IPS-20b (cell line): Measurements from ENCODE around the gene HSPBP1.
A peak's percentile ranks its signal among the peaks of the same experiment; 100 is the strongest.

Experiments
- H3K27ac ChIP-seq: one replicate; pipeline ENCODE4 v1.5.1; 2013; ENCODE audit warnings: low read length
- H3K27me3 ChIP-seq: 2 replicates; pipeline ENCODE4 v1.6.1; 2013; ENCODE audit warnings: mild to moderate bottlenecking, low read length, inconsistent platforms; ENCODE audit not compliant: insufficient read depth
- H3K36me3 ChIP-seq: 2 replicates; pipeline ENCODE4 v1.6.1; 2013; ENCODE audit warnings: low read depth, mild to moderate bottlenecking, inconsistent platforms, low read length, moderate library complexity; ENCODE audit not compliant: insufficient read depth
- H3K4me1 ChIP-seq: 2 replicates; pipeline ENCODE4 v1.6.1; 2013; ENCODE audit warnings: mild to moderate bottlenecking, control low read depth, inconsistent platforms, low read length, moderate library complexity; ENCODE audit not compliant: insufficient read depth
- H3K4me3 ChIP-seq: 2 replicates; pipeline ENCODE4 v1.5.1; 2013; ENCODE audit warnings: mild to moderate bottlenecking, low read length, inconsistent platforms
- H3K9ac ChIP-seq: 2 replicates; pipeline ENCODE4 v1.6.1; 2013; ENCODE audit warnings: low read depth, mild to moderate bottlenecking, inconsistent platforms, low read length, moderate library complexity
- H3K9me3 ChIP-seq: 2 replicates; pipeline ENCODE4 v1.6.1; 2013; ENCODE audit warnings: mild to moderate bottlenecking, low read depth, low read length, inconsistent platforms; ENCODE audit not compliant: insufficient read depth

The HSPBP1 gene

GRCh38 chr19:55303477-55303876 lies 23.6 kb upstream of the HSPBP1 start:
- no peak overlapping the region for H3K27ac ChIP-seq
- H3K9ac ChIP-seq: no peak overlapping the region
- H3K9me3 ChIP-seq: no peaks in the 10 kb centered on the region
- H3K36me3 ChIP-seq: peaks cover 57% of the 10 kb centered on the region
- H3K4me1 ChIP-seq: peaks cover 4% of the 10 kb centered on the region; the same call in 1 of the 2 replicates
- H3K4me3 ChIP-seq: no peak overlapping the region
- no peaks in the 10 kb centered on the region for H3K27me3 ChIP-seq

- no peak overlapping the region for H3K27ac ChIP-seq
- H3K9me3 ChIP-seq: no peaks in the 10 kb centered on the region
- peak overlapping the region; percentile 2; the same call in 1 of the 2 replicates for H3K4me3 ChIP-seq
- no peaks in the 10 kb centered on the region for H3K27me3 ChIP-seq
- peaks cover 4% of the 10 kb centered on the region; the same call in 1 of the 2 replicates for H3K4me1 ChIP-seq
- no peak overlapping the region for H3K9ac ChIP-seq
- H3K36me3 ChIP-seq: peaks cover 58% of the 10 kb centered on the region
Observed at GRCh38 chr19:55302318-55302703, 22.4 kb upstream of the HSPBP1 start.

GRCh38 chr19:55301459-55302317 lies 21.8 kb upstream of the HSPBP1 start:
- H3K4me1 ChIP-seq: peaks cover 4% of the 10 kb centered on the region; the same call in 1 of the 2 replicates
- H3K27me3 ChIP-seq: no peaks in the 10 kb centered on the region
- no peaks in the 10 kb centered on the region for H3K9me3 ChIP-seq
- no peak overlapping the region for H3K27ac ChIP-seq
- peak overlapping the region; percentile 39; the same call in 1 of the 2 replicates for H3K4me3 ChIP-seq
- H3K9ac ChIP-seq: peak overlapping the region; percentile 35; the same call in 1 of the 2 replicates
- H3K36me3 ChIP-seq: peaks cover 55% of the 10 kb centered on the region

- Histone ChIP-seq H3K9ac (peak overlapping the region; percentile 35; the same call in 1 of the 2 replicates), H3K27me3 (no peaks in the 10 kb centered on the region), H3K4me1 (peaks cover 4% of the 10 kb centered on the region; the same call in 1 of the 2 replicates), H3K27ac (no peak overlapping the region), H3K36me3 (peaks cover 52% of the 10 kb centered on the region), H3K9me3 (no peaks in the 10 kb centered on the region), H3K4me3 (peak overlapping the region; percentile 39; the same call in 1 of the 2 replicates)
Observed at GRCh38 chr19:55300886-55301458, 21.1 kb upstream of the HSPBP1 start.

GRCh38 chr19:55299991-55300390 lies 20.1 kb upstream of the HSPBP1 start:
- H3K9ac ChIP-seq: no peak overlapping the region
- H3K4me3 ChIP-seq: no peak overlapping the region
- H3K9me3 ChIP-seq: no peaks in the 10 kb centered on the region
- H3K4me1 ChIP-seq: peaks cover 4% of the 10 kb centered on the region; the same call in 1 of the 2 replicates
- H3K27ac ChIP-seq: peak overlapping the region; percentile 26
- H3K36me3 ChIP-seq: peaks cover 52% of the 10 kb centered on the region
- no peaks in the 10 kb centered on the region for H3K27me3 ChIP-seq

GRCh38 chr19:55297267-55297666 lies 17.4 kb upstream of the HSPBP1 start:
- H3K36me3 ChIP-seq: peaks cover 47% of the 10 kb centered on the region
- H3K9me3 ChIP-seq: no peaks in the 10 kb centered on the region
- no peak overlapping the region for H3K27ac ChIP-seq
- H3K4me1 ChIP-seq: peaks cover 4% of the 10 kb centered on the region; the same call in 1 of the 2 replicates
- H3K9ac ChIP-seq: no peak overlapping the region
- no peak overlapping the region for H3K4me3 ChIP-seq
- no peaks in the 10 kb centered on the region for H3K27me3 ChIP-seq

- Histone ChIP-seq H3K36me3 (peaks cover 57% of the 10 kb centered on the region), H3K9me3 (no peaks in the 10 kb centered on the region), H3K9ac (no peak overlapping the region), H3K4me3 (no peak overlapping the region), H3K27ac (no peak overlapping the region), H3K27me3 (no peaks in the 10 kb centered on the region), H3K4me1 (no peaks in the 10 kb centered on the region)
Observed at GRCh38 chr19:55289117-55289796, 9.3 kb upstream of the HSPBP1 start.

GRCh38 chr19:55287361-55288079 lies 7.6 kb upstream of the HSPBP1 start:
- H3K9ac ChIP-seq: no peak overlapping the region
- H3K4me1 ChIP-seq: no peaks in the 10 kb centered on the region
- no peaks in the 10 kb centered on the region for H3K27me3 ChIP-seq
- H3K36me3 ChIP-seq: peaks cover 47% of the 10 kb centered on the region
- no peak overlapping the region for H3K27ac ChIP-seq
- no peaks in the 10 kb centered on the region for H3K9me3 ChIP-seq
- H3K4me3 ChIP-seq: no peak overlapping the region

- Histone ChIP-seq H3K9ac (peak overlapping the region; percentile 73), H3K27me3 (no peaks in the 10 kb centered on the region), H3K36me3 (peaks cover 31% of the 10 kb centered on the region), H3K4me1 (peaks cover 5% of the 10 kb centered on the region; the same call in 1 of the 2 replicates), H3K9me3 (no peaks in the 10 kb centered on the region), H3K4me3 (peak overlapping the region; percentile 65; the same call in 1 of the 2 replicates), H3K27ac (no peak overlapping the region)
Observed at GRCh38 chr19:55285229-55285890, 5.5 kb upstream of the HSPBP1 start.

- Histone ChIP-seq H3K27ac (no peak overlapping the region), H3K9me3 (no peaks in the 10 kb centered on the region), H3K4me1 (peaks cover 5% of the 10 kb centered on the region; the same call in 1 of the 2 replicates), H3K9ac (peak overlapping the region; percentile 73), H3K27me3 (no peaks in the 10 kb centered on the region), H3K4me3 (peak overlapping the region; percentile 65), H3K36me3 (peaks cover 23% of the 10 kb centered on the region)
Observed at GRCh38 chr19:55284405-55285058, 4.6 kb upstream of the HSPBP1 start.
